Choroid plexus epithelial cell (primary cell): ENCODE measurements around the gene NXN.
"Not testable (repeated sequence)": the region's sequence is repeated elsewhere in the genome, so short reads cannot be mapped to it uniquely, and the experiment has no call there.

ENCODE experiments used
- DNase-seq: peaks from one replicate; pipeline ENCODE4 v3.0.0-alpha.2; 2010; ENCODE audit warnings: low read depth
- H3K4me3 ChIP-seq: 2 replicates; pipeline ENCODE4 v1.5.1; 2011; ENCODE audit warnings: low read depth, mild to moderate bottlenecking, control low read depth, low read length, moderate library complexity
- TF ChIP-seq, protein P1 (sequence below): conservative IDR thresholded peaks from 2 replicates; pipeline ENCODE4 v1.5.1; 2011; ENCODE audit warnings: low read depth, mild to moderate bottlenecking, control low read depth, inconsistent platforms, low read length, moderate library complexity

Gene NXN

DNA sequence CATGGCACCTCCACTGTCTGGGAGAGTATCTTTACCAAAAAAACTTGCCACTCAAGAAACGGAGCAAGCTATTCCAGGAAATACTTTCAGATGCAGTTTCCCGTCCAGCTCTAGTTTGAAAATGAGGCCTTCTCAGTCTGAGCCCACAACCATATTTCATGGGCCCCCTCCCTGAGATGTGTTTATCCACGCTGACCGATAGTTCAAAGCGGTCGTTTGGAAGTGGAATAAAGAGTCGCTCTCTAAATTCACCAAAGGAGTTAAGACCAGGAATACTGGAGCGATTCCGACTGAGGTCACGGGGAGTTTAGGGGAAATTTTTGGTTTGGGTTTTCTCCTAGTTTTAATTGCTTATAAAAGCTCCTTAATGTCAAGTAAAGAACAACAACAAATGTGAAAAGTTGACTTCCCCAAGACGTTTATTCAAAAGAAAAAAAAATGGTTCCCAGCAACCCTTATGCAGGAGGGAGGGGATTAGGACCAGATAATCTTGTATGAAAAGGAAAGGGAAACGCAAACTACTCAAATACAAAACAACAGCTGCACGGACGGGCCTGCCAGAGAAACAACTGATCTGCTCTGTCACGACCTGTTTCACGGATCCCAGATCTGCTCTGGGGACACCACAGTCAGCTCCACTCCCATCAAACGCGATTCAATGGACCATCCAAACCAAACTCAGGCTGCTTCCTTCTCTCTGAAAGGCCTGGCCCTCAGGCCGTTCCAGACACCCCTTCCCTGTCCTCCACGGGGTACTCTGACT, 120.3 kb downstream of the NXN start:
- H3K4me3 ChIP-seq: no peak overlapping the region
- peak; percentile 15 for DNase-seq
- TF ChIP-seq, protein P1, sequence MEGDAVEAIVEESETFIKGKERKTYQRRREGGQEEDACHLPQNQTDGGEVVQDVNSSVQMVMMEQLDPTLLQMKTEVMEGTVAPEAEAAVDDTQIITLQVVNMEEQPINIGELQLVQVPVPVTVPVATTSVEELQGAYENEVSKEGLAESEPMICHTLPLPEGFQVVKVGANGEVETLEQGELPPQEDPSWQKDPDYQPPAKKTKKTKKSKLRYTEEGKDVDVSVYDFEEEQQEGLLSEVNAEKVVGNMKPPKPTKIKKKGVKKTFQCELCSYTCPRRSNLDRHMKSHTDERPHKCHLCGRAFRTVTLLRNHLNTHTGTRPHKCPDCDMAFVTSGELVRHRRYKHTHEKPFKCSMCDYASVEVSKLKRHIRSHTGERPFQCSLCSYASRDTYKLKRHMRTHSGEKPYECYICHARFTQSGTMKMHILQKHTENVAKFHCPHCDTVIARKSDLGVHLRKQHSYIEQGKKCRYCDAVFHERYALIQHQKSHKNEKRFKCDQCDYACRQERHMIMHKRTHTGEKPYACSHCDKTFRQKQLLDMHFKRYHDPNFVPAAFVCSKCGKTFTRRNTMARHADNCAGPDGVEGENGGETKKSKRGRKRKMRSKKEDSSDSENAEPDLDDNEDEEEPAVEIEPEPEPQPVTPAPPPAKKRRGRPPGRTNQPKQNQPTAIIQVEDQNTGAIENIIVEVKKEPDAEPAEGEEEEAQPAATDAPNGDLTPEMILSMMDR: no peak

DNA sequence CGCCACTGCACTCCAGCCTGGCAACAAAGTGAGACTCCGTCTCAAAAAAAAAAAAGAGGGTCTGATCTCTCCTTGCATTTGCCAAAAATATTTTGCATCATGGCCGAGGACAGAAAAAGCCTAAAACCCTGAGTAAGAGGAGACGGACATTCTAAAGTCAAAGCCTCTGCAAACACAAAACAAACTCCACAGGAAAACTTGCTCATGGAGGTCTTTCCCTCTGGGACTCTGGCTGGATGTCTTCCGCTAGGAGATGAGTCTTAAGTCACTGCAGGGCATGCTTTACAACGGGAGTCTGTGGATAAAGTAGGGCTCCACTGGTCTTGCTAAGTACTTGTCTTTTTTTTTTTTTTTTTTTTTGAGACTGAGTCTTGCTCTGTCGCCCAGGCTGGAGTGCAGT, 123.4 kb downstream of the NXN start:
- TF ChIP-seq, protein P1: no peak
- H3K4me3 ChIP-seq: no peak overlapping the region
- DNase-seq: no peak

DNA sequence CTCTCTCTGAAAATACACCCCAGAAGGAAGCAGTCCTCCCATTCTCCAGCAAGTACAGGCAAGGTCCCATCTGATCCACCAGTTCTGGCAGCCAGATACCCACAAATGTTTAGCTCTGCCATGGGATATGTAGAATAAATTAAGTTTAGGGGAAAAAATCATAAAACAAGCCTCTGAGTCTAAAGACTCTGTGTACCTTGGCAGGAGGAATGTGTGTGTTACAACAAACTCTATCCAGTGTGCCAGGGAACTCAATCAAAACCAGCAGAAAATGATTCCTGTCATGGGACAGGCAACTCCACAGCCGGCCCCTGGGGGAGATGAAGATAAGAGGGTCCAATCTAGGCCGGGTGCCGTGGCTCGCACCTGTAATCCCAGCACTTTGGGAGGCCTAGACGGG, 124.0 kb downstream of the NXN start:
- TF ChIP-seq, protein P1: no peak
- no peak for DNase-seq
- H3K4me3 ChIP-seq: no peak overlapping the region

DNA sequence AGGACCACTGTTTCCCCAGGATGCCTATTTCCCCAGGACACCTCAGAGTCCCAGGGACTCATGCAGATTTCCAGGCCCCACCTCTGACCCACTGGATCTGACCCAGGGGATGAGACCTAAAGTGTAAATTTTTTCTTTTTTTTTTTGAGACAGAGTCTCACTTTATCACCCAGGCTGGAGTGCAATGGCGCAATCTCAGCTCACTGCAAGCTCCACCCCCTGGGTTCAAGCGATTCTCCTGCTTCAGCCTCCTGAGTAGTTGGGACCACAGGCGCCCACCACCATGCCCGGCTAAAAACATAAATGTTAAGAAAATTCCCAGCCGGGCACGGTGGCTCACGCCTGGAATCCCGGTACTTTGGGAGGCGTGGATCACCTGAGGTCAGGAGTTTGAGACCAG, 126.7 kb downstream of the NXN start:
- not testable (repeated sequence) for DNase-seq, H3K4me3 ChIP-seq

DNA sequence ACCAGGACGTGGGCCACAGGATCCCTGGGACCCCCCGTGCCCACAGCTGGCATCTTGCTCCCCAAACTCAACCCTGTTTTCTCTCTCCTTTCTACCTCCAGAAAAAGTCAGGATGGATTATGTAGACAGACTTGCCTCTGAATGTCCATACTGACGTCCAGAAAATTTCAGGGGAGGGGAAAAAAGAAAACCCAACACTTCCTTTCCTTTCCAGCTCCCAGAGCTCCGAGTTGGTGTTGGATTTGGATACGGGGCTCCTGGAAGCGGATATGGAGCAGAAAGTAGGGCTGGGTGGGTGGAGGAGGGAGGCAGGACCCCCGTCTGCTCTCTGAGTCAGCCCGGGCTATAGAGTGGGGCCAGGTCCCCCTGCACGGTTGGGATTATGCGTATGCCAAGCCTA, 127.2 kb downstream of the NXN start:
- TF ChIP-seq, protein P1: no peak
- no peak overlapping the region for H3K4me3 ChIP-seq
- DNase-seq: no peak

DNA sequence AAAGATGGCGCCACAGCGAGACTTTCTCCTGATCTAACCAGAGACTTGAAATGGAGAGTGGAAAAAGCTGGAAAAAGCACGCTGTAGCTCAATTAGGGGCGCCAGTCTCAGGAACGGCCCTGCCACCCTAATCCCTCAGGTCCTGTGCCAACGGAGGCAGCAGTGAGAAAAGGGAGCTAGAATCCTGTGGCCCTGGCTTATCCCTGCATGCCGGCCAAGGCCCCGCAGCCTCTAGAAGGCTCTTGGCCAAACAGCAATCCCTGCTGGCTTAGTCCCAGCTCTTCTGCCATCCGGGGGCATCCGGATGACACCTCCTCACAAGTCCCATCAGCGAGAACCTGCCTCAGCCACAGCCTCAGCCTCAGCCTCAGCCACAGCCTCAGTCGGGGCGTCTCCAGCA, 127.7 kb downstream of the NXN start:
- TF ChIP-seq, protein P1: no peak
- no peak for DNase-seq
- no peak overlapping the region for H3K4me3 ChIP-seq

DNA sequence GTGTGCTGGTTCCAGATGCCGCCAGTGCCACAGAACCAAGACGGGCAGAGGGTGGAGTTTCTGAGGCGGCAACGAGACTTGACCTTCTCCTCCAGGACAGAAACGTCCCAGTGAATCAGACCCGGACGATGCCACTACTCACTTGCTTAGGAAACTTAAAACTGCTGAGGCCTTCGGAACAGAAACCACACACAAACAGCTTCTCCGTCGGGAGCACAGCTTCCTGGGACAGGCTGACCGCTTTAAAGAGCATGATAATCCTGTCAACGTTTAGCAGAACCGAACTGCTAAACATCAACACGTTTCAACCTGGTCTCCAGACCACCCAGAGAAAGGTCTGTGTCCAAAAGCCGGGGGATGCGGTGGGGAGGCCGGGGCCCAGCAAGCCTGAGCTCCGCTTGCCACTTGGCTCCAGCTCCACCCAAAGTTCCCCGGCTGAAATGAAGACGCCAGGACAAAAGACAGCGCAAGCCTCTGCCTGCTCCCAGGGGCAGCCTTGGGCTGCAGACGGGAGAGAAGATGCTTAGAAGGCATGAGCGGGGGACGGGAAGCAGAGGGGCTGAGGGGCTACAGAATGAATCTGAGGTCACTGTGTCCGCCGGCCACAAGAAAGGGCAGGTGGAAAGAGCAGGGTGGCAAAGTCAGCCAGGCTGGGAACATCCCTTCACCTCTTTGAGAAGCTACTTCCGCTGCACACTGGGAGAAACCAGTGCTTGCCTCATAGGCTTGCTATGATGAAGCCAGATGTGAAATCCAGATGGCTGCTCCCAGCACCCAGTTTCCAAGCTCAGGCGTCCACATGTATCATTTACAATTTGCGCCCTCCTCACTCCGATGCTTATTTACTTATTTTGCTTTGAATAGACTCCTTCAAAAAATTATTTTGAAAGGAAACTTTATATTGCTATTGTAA, 128.5 kb downstream of the NXN start:
- DNase-seq: peak; percentile 60
- H3K4me3 ChIP-seq: peak overlapping the region; percentile 5
- TF ChIP-seq, protein P1: no peak
